ENCODE measurements around the gene MCRS1.

The MCRS1 gene

DNA sequence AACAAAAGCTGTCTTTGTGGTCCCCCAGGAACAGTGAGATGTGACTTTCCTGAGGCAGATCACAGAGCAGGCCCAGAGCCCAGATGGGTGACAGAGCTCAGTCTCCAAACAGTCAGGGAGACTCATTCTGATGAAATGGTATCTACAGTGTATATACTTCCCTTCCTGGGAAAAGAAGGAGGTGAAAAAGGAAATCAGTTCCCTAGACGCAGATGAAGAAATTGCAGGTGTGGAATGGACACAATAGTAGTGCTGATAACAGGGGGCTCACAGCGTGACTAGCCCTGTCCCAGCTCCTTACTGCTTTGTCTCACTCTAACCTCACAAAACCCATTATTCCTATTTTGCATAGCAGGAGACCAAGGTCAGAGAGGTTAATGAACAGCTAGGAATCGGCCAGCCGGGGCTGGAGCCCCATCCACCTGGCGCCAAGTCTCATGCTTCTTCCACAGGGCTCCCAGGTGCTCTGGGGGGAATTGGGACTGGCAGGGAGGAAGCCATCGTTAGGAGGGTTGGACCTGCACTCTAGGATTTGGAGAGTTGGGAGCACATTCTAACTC is 17.2 kb downstream of the MCRS1 start:
- DNase-seq (ENCODE audit: low spot score), result no peak
- TF ChIP-seq, protein P1, sequence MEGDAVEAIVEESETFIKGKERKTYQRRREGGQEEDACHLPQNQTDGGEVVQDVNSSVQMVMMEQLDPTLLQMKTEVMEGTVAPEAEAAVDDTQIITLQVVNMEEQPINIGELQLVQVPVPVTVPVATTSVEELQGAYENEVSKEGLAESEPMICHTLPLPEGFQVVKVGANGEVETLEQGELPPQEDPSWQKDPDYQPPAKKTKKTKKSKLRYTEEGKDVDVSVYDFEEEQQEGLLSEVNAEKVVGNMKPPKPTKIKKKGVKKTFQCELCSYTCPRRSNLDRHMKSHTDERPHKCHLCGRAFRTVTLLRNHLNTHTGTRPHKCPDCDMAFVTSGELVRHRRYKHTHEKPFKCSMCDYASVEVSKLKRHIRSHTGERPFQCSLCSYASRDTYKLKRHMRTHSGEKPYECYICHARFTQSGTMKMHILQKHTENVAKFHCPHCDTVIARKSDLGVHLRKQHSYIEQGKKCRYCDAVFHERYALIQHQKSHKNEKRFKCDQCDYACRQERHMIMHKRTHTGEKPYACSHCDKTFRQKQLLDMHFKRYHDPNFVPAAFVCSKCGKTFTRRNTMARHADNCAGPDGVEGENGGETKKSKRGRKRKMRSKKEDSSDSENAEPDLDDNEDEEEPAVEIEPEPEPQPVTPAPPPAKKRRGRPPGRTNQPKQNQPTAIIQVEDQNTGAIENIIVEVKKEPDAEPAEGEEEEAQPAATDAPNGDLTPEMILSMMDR (IDR thresholded peaks at IDR 0.05; ENCODE audit: extremely low read depth, insufficient read depth, missing control alignments), result no peak
- in situ Hi-C loops (cut with MboI; ENCODE audit: low pct_unique_long_range_greater_than_20kb, low sequenced_read_pairs, unreplicated experiment), result no loop called here

DNA sequence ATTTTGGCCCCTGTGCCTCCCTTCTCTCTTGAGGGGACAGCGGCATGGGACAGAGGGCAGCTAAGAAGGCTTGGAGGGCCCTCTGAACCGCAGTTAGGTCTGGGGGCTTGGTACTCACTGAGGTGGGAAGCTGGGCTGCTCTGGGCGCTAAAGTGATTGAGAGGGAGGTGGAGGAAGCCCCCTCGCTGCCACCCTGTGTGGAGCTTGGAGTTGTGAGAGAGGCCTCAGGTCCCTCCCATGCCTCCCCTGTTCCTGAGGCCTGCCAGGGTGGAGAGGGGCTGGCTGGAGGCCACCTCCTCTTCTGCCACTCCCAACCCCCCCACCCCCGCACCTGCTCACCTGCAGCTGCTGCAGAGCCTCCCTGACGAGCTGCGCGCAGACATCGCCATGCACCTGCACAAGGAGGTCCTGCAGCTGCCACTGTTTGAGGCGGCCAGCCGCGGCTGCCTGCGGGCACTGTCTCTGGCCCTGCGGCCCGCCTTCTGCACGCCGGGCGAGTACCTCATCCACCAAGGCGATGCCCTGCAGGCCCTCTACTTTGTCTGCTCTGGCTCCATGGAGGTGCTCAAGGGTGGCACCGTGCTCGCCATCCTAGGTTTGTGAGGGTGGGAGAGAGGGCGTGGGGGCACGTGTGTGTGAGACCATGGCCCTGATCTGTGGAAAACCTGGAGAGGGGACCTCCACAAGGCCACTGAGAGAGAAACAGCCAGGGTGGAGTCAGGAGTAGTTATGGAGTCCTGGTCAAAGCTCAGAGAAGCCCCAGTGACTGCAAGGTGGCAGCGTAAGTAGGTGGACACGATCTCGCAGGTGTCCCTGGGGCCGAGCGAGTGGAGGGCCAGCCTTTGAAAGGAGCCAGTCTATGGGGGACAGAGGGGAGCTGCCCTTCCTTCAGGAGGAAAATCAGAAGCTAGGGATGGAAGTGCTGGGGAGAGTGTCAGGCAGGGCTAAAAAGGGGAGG is 17.9 kb downstream of the MCRS1 start:
- TF ChIP-seq, protein P1 (IDR thresholded peaks at IDR 0.05; ENCODE audit: extremely low read depth, insufficient read depth, missing control alignments), result no peak
- no peak for DNase-seq (ENCODE audit: low spot score)
- in situ Hi-C loops (cut with MboI; ENCODE audit: low pct_unique_long_range_greater_than_20kb, low sequenced_read_pairs, unreplicated experiment), result no loop called here

DNA sequence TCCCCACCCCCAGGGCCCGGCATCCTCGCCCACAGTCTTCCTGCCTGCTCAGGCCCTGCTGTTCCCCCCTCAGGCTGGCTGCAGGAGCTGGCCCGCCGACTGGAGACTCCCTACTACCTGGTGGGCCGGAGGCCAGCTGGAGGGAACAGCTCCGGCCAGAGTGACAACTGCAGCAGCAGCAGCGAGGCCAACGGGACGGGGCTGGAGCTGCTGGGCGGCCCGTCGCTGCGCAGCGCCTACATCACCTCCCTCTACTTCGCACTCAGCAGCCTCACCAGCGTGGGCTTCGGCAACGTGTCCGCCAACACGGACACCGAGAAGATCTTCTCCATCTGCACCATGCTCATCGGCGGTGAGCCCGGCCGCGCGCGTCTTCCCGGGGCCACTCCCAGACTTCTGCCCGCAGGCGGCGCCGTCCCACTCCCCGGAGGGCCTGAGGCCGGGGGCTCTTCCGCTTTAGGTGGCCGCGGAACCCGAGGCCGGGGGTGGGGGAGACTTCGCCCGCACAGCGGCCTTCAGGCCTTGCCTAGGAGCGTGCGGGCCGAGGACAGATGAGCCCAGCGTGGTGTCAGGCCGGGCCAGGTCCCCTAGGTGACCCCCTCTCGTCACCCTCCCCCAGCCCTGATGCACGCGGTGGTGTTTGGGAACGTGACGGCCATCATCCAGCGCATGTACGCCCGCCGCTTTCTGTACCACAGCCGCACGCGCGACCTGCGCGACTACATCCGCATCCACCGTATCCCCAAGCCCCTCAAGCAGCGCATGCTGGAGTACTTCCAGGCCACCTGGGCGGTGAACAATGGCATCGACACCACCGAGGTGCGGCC is 18.9 kb downstream of the MCRS1 start:
- TF ChIP-seq, protein P1 (IDR thresholded peaks at IDR 0.05; ENCODE audit: extremely low read depth, insufficient read depth, missing control alignments), result peak; percentile 38
- in situ Hi-C loops (cut with MboI; ENCODE audit: low pct_unique_long_range_greater_than_20kb, low sequenced_read_pairs, unreplicated experiment), result no loop called here
- DNase-seq (ENCODE audit: low spot score), result peak; percentile 59

DNA sequence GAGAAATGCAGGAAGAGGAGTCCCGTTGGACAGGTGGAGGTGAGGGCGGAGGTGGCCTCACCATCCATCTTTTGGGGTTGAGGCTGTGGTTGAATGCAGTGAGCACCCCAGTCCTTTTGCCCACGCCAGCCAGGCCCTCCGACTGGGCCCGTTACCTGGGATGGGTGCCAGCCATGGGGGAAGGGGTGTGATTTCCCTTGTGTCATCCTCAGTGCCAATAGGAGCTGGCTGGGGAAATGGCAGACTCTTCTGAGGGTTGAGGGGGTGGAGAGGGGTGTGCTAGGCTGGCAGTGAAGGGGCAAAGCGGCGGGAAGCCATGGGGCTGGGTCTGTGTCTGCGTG is 19.5 kb downstream of the MCRS1 start:
- no peak for DNase-seq (ENCODE audit: low spot score)
- in situ Hi-C loops (cut with MboI; ENCODE audit: low pct_unique_long_range_greater_than_20kb, low sequenced_read_pairs, unreplicated experiment), result no loop called here
- TF ChIP-seq, protein P1 (IDR thresholded peaks at IDR 0.05; ENCODE audit: extremely low read depth, insufficient read depth, missing control alignments), result no peak

DNA sequence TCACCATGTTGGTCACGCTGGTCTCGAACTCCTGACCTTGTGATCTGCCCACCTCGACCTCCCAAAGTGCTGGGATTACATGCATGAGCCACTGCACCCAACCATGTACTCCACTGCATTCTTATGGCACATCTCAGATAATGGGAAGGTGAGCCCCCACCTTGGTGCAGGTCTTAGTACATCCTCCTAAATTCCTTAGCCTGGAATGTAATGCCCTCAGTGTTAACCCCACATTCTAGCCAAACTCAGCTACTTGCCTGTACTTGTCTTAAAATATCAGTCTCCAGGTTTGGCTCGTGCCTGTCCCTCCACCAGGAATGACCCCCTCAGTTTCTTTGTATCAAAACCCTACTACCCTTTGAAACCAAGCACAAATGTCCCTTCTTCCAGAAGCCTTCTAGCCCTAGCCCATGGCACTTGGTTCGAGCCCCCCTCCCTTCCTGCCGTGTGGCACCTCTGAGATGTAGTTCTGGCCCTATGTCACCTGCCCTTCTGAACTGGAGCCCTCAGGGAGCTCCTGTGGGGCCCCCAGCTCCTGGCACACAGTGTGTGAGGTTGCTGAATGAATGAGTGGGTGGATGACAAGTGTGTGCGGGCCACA is 20.8 kb downstream of the MCRS1 start:
- DNase-seq (ENCODE audit: low spot score), result no peak
- TF ChIP-seq, protein P1 (IDR thresholded peaks at IDR 0.05; ENCODE audit: extremely low read depth, insufficient read depth, missing control alignments), result no peak
- in situ Hi-C loops (cut with MboI; ENCODE audit: low pct_unique_long_range_greater_than_20kb, low sequenced_read_pairs, unreplicated experiment), result no loop called here

DNA sequence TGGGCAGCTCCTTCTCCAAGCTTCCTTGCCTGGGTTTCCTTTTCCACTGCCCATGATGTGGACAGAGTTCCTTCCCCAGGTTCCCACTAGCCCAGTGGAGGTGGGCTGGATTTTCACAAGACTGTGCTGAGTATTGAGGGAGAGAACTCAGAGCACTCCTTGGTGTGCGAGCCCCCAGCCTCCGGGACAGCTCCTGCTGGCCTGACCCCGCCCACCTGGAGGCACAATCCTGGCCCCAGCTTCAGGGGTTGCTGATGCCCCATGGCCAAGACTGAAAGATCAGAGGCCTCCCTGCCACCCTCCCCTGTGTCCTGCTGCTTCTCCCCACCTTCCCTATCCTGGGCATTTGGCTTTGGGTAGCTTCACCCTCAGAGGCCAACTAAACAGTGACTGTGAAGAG is 21.5 kb downstream of the MCRS1 start:
- no peak for DNase-seq (ENCODE audit: low spot score)
- in situ Hi-C loops (cut with MboI; ENCODE audit: low pct_unique_long_range_greater_than_20kb, low sequenced_read_pairs, unreplicated experiment), result no loop called here

More for the DNA sequence above, 21.5 kb downstream of the MCRS1 start:
- TF ChIP-seq, protein P1 (IDR thresholded peaks at IDR 0.05; ENCODE audit: extremely low read depth, insufficient read depth, missing control alignments), result no peak

Data from GM13977 (cell line).